ENCODE results near the gene NRG3.
"Not testable (repeated sequence)": the region's sequence is repeated elsewhere in the genome, so short reads cannot be mapped to it uniquely, and the experiment has no call there.

Gene NRG3

GRCh38 chr10:82041018-82041417 is 166.0 kb downstream of the NRG3 start:
- no peak overlapping the region for H3K27ac ChIP-seq (ENCODE audit: low read depth, low read length, poor library complexity, severe bottlenecking)
- no peaks in the 10 kb centered on the region for H3K9me3 ChIP-seq (ENCODE audit: low read length)
- TF ChIP-seq EZH2 (IDR thresholded peaks at IDR 0.05; ENCODE audit: borderline replicate concordance, low read length) = no peak
- H4K20me1 ChIP-seq (ENCODE audit: insufficient read depth, low read length) = no peaks in the 10 kb centered on the region
- H3K9me2 ChIP-seq (ENCODE audit: low read depth, low read length) = no peaks in the 10 kb centered on the region
- no peaks in the 10 kb centered on the region for H3K4me1 ChIP-seq (ENCODE audit: insufficient read depth, low read length, severe bottlenecking)
- H3K4me3 ChIP-seq (ENCODE audit: low read depth, low read length, poor library complexity, severe bottlenecking) = no peak overlapping the region
- no peak overlapping the region for H3K4me2 ChIP-seq (ENCODE audit: low read length)
- no peaks in the 10 kb centered on the region for H3K27me3 ChIP-seq (ENCODE audit: insufficient read depth, low read length)
- no peak overlapping the region for H2AFZ ChIP-seq (ENCODE audit: low read length)
- H3K36me3 ChIP-seq (ENCODE audit: insufficient read depth, low read length) = no peaks in the 10 kb centered on the region
- no peaks in the 10 kb centered on the region for H3K79me2 ChIP-seq (ENCODE audit: insufficient read depth, low read length)
- H3K9ac ChIP-seq (ENCODE audit: low read length) = no peak overlapping the region
- H3F3A ChIP-seq (ENCODE audit: insufficient read depth, low read length) = no peaks in the 10 kb centered on the region

- Histone ChIP-seq H3K27me3 (ENCODE audit: insufficient read depth, low read length) (0 out of 2 replicates have a peak, but pooled peaks cover 3% of the 10 kb centered on the region), H3K9me3 (ENCODE audit: low read length) (no peaks in the 10 kb centered on the region), H3K79me2 (ENCODE audit: insufficient read depth, low read length) (no peaks in the 10 kb centered on the region), H3K4me2 (ENCODE audit: low read length) (no peak overlapping the region), H3F3A (ENCODE audit: insufficient read depth, low read length) (no peaks in the 10 kb centered on the region), H2AFZ (ENCODE audit: low read length) (no peak overlapping the region), H3K9me2 (ENCODE audit: low read depth, low read length) (no peaks in the 10 kb centered on the region), H3K4me1 (ENCODE audit: insufficient read depth, low read length, severe bottlenecking) (no peaks in the 10 kb centered on the region), H3K4me3 (ENCODE audit: low read depth, low read length, poor library complexity, severe bottlenecking) (no peak overlapping the region), H3K9ac (ENCODE audit: low read length) (no peak overlapping the region), H3K27ac (ENCODE audit: low read depth, low read length, poor library complexity, severe bottlenecking) (no peak overlapping the region), H4K20me1 (ENCODE audit: insufficient read depth, low read length) (no peaks in the 10 kb centered on the region), H3K36me3 (ENCODE audit: insufficient read depth, low read length) (no peaks in the 10 kb centered on the region)
- no peak for TF ChIP-seq CTCF (IDR thresholded peaks at IDR 0.05; ENCODE audit: low read length)
Measured at GRCh38 chr10:82056391-82056790, 181.4 kb downstream of the NRG3 start.

GRCh38 chr10:82067192-82067591 is 192.2 kb downstream of the NRG3 start:
- H3K36me3 ChIP-seq (ENCODE audit: insufficient read depth, low read length); H3K4me2 ChIP-seq (ENCODE audit: low read length); H2AFZ ChIP-seq (ENCODE audit: low read length); H3K4me3 ChIP-seq (ENCODE audit: low read depth, low read length, poor library complexity, severe bottlenecking); H3K27me3 ChIP-seq (ENCODE audit: insufficient read depth, low read length); H3K4me1 ChIP-seq (ENCODE audit: insufficient read depth, low read length, severe bottlenecking); H3K27ac ChIP-seq (ENCODE audit: low read depth, low read length, poor library complexity, severe bottlenecking); H3K79me2 ChIP-seq (ENCODE audit: insufficient read depth, low read length); H4K20me1 ChIP-seq (ENCODE audit: insufficient read depth, low read length); H3K9me2 ChIP-seq (ENCODE audit: low read depth, low read length); H3K9me3 ChIP-seq (ENCODE audit: low read length); H3F3A ChIP-seq (ENCODE audit: insufficient read depth, low read length); H3K9ac ChIP-seq (ENCODE audit: low read length): not testable (repeated sequence)

GRCh38 chr10:82068501-82068900 is 193.5 kb downstream of the NRG3 start:
- H3K9me3 ChIP-seq (ENCODE audit: low read length) = no peaks in the 10 kb centered on the region
- TF ChIP-seq EZH2 (IDR thresholded peaks at IDR 0.05; ENCODE audit: borderline replicate concordance, low read length) (no peak), CTCF (IDR thresholded peaks at IDR 0.05; ENCODE audit: low read length) (no peak)
- no peaks in the 10 kb centered on the region for H3F3A ChIP-seq (ENCODE audit: insufficient read depth, low read length)
- no peak overlapping the region for H3K27ac ChIP-seq (ENCODE audit: low read depth, low read length, poor library complexity, severe bottlenecking)
- H3K4me1 ChIP-seq (ENCODE audit: insufficient read depth, low read length, severe bottlenecking) = no peaks in the 10 kb centered on the region
- no peaks in the 10 kb centered on the region for H3K79me2 ChIP-seq (ENCODE audit: insufficient read depth, low read length)
- no peaks in the 10 kb centered on the region for H3K9me2 ChIP-seq (ENCODE audit: low read depth, low read length)
- H4K20me1 ChIP-seq (ENCODE audit: insufficient read depth, low read length) = no peaks in the 10 kb centered on the region
- H3K27me3 ChIP-seq (ENCODE audit: insufficient read depth, low read length) = no peaks in the 10 kb centered on the region
- no peak overlapping the region for H2AFZ ChIP-seq (ENCODE audit: low read length)
- no peak overlapping the region for H3K4me3 ChIP-seq (ENCODE audit: low read depth, low read length, poor library complexity, severe bottlenecking)
- no peaks in the 10 kb centered on the region for H3K36me3 ChIP-seq (ENCODE audit: insufficient read depth, low read length)
- H3K9ac ChIP-seq (ENCODE audit: low read length) = no peak overlapping the region
- H3K4me2 ChIP-seq (ENCODE audit: low read length) = no peak overlapping the region
